ENCODE measurements around the gene TRMT44.
"Not testable (repeated sequence)": the region's sequence is repeated elsewhere in the genome, so short reads cannot be mapped to it uniquely, and the experiment has no call there.

TRMT44 gene

GRCh38 chr4:8440492-8441311 lies at the start of gene TRMT44, which contains the start of gene ACOX3:
Gene TRMT44, plus strand, starts transcription at chr4:8440777. Its CDS starts 46 bp downstream, at chr4:8440823.
Gene ACOX3, minus strand, starts transcription at chr4:8440723. Its CDS starts 24,202 bp downstream, at chr4:8416521.
- DNase-seq: peak; percentile 96

- no peak for DNase-seq
These were observed 49.5 kb upstream of the TRMT44 start for GRCh38 chr4:8391071-8391470.

- no peak for DNase-seq
These were observed 48.6 kb upstream of the TRMT44 start for GRCh38 chr4:8391972-8392371.

GRCh38 chr4:8392591-8393190 lies 47.9 kb upstream of the TRMT44 start:
- DNase-seq: no peak

GRCh38 chr4:8393593-8394038 lies 47.0 kb upstream of the TRMT44 start:
- DNase-seq: no peak

- DNase-seq: no peak
These were observed 46.5 kb upstream of the TRMT44 start for GRCh38 chr4:8394061-8394519.

GRCh38 chr4:8394806-8395205 lies 45.8 kb upstream of the TRMT44 start:
- DNase-seq: no peak

GRCh38 chr4:8395504-8396296 lies 44.9 kb upstream of the TRMT44 start:
- DNase-seq: no peak

GRCh38 chr4:8396762-8397406 lies 43.7 kb upstream of the TRMT44 start:
- DNase-seq: no peak

- DNase-seq: no peak
These were observed 42.2 kb upstream of the TRMT44 start for GRCh38 chr4:8398347-8398746.

- DNase-seq: no peak
These were observed 41.3 kb upstream of the TRMT44 start for GRCh38 chr4:8399298-8399697.

- no peak for DNase-seq
These were observed 39.8 kb upstream of the TRMT44 start for GRCh38 chr4:8400632-8401325.

- DNase-seq: no peak
These were observed 38.9 kb upstream of the TRMT44 start for GRCh38 chr4:8401665-8402064.

- DNase-seq: no peak
These were observed 38.4 kb upstream of the TRMT44 start for GRCh38 chr4:8402181-8402597.

GRCh38 chr4:8402640-8403039 lies 37.9 kb upstream of the TRMT44 start:
- no peak for DNase-seq

GRCh38 chr4:8403173-8403753 lies 37.3 kb upstream of the TRMT44 start:
- DNase-seq: peak; percentile 48

GRCh38 chr4:8403976-8404375 lies 36.6 kb upstream of the TRMT44 start:
- no peak for DNase-seq

GRCh38 chr4:8404791-8405515 lies 35.6 kb upstream of the TRMT44 start:
- no peak for DNase-seq

GRCh38 chr4:8405516-8405875 lies 35.1 kb upstream of the TRMT44 start:
- no peak for DNase-seq

- not testable (repeated sequence) for DNase-seq
These were observed 33.7 kb upstream of the TRMT44 start for GRCh38 chr4:8406887-8407286.

GRCh38 chr4:8407316-8407715 lies 33.3 kb upstream of the TRMT44 start:
- no peak for DNase-seq
